Muscle of back (tissue), 11 donors: ENCODE results near the gene PHAX. TPM values are rescaled to one million over a fixed set of nuclear protein-coding genes. Genes with fewer than 3 reads are reported as not detected.
"Not testable (repeated sequence)": the region's sequence is repeated elsewhere in the genome, so short reads cannot be mapped to it uniquely, and the experiment has no call there.

Experiments
- DNase-seq, 3 donors: peaks; one replicate each; pipeline versions ENCODE4 v3.0.0 to v3.0.0-alpha.2; 2013
- polyA plus RNA-seq, 10 donors: library from polyadenylated mRNA; unstranded; fragments of 120-200 nt; gene quantifications; one replicate each; pipeline ENCODE4 v1.2.1, GENCODE V29; 2013; ENCODE audit not compliant: insufficient read length in 10 of 10

Gene PHAX
- polyA plus RNA-seq, 10 donors, result 39.7 to 59.9 (median 45.7) TPM

GRCh38 chr5:126651013-126651577 lies 50.3 kb downstream of the PHAX start:
- no peak for DNase-seq

DNA sequence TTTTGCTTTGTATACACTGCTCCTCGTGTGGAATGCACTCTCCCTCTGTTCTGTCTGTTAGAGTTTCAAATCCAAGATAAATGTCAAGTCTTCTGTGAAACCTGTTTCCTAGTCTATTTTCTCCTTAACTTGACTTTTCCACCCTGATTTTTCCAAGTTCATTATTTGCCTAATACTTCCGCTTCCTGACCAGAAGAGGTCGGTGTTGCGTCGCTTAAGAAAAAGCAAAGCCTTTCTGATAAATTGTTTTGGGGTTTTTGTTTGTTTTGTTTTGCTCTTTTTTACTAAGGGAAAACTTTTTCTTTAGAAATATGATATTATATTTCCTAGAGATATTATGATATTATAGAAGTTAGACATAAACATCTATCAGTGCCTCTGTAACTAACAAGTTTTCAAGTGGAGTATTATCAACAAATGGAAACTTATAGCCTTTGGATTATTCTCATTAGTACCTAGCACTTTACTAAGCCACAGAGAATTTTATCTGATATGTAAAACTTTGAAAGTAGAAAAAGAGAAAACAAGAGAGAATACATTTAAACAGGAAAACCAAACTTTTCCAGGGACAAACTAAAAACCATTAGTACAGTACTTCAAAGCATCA lies 55.8 kb downstream of the PHAX start:
- DNase-seq, result peak; percentile 31 to 61 (median 53)

DNA sequence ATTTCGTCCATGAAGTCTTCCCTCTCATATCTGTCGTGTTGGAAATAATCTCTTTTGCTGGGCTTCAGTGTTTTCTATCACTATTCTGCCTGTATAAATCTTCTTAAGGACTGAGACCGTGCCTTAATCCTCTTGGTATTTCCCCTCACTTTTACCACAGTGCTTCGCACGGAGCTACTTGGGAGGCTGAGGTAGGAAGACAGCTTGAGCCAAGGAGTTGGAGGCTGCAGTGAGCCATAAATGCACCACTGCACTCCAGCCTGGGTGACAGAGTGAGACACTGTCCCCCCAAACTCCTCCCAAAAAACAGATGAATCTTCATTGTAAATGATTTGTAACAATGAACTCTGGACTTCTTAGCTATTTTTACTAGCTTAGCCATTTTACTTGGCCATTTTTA lies 57.8 kb downstream of the PHAX start:
- no peak for DNase-seq

DNA sequence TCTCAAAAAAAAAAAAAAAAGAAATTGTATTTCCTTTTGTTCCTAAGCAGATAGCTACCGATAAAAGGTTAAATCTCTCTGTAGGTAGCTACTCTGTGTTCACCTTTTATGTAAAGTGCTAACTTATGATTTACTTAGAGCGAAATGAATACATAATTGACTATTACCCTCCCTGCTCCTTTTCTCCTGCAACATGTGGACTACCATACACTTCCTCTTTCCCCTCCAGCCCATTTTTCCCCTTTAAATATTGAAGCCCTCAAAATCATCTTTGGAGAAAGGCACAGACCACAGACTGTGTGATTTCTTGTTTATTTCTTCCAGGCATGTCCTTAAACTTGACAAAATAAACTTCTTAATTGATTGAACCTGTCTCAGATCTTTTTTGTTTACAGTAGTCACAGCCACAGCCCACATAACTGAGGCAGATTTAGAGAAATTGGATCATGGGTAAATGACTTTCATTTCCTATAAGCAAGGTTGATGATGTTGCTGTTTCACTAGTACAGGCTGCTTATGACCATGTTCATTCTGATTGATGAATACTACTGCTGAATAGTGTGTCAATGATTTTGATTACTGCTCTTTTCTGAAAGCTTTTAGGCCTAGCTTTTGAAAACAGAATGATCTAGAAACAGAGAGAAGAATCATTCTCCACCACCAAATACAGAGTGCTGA lies 59.2 kb downstream of the PHAX start:
- DNase-seq, result no peak

DNA sequence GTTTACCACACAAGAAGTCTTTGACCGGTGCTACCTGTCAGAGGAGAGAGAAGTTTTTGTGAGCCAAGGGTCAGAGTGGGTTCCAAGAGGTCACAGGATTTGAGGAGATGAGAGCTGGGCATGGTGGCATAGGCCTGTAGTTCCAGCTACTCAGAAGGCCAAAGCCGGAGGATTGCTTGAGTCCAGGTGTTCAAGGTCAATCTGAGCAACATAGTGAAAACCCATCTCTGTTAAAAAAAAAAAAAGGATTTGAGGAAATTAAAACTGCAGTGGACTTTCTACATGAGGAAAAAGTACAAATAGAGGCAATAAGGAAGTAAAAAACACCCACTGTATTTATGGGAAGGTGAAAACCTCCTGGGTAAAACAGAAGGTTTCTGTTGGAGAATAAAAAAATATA lies 63.8 kb downstream of the PHAX start:
- no peak for DNase-seq

- DNase-seq, result not testable (repeated sequence)
Observed at GRCh38 chr5:126670109-126670508, 69.4 kb downstream of the PHAX start.

GRCh38 chr5:126671681-126672080 lies 70.9 kb downstream of the PHAX start:
- not testable (repeated sequence) for DNase-seq

DNA sequence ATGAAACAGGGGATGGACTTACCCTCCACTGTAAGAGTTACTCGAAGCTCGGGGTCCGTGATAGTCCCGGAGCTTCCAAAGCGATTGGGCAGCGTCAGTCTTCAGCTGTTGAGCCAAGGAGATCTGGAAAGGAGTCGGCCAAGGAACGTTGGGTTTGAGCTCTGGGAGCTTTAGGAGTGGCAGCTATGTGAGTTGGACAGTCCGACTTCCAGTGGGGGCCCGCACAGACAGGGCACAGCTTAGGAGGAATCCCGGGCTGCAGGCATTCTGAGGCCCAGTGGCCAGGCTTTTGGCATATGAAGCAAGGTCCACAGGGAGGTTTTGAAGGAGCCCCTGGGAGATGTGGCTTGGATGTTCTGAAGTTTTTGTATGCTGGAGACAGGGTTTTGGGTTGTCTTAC lies 72.7 kb downstream of the PHAX start:
- no peak for DNase-seq

GRCh38 chr5:126674145-126674544 lies 73.4 kb downstream of the PHAX start:
- no peak for DNase-seq

GRCh38 chr5:126675338-126675737 lies 74.6 kb downstream of the PHAX start:
- no peak for DNase-seq

DNA sequence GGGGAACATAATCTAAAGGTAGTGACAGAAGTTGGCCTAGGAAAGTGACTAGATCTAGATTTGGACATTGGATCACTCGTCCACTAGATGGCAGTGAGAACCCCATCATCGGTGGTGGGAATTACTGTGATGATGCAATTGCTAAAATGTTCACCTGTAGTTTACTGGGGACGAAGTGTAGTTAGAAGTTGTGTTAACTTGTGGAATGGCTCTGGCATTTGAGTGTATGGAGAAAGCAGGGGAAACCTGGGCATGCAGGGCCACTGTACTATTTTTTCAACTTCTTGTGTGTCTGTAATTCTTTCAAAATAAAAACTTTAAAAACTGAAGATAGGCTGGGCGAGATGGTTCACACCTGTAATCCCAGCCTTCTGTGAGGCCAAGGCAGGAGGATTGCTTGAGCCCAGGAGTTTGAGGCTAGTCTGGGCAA lies 75.5 kb downstream of the PHAX start:
- peak; percentile 51 to 72 (median 71) for DNase-seq

Other genes with a start within 250 kb of the PHAX start
- 10 to 100 TPM; 11.7 to 18.1 (median 13.2) TPM for gene GRAMD2B, start 177.5 kb upstream of the PHAX start, polyA plus RNA-seq
- 10 to 100 TPM; 46.9 to 74.4 (median 61.1) TPM for gene ALDH7A1, start 5.7 kb upstream of the PHAX start, polyA plus RNA-seq
- 10 to 100 TPM; 37.8 to 77.0 (median 51.3) TPM for gene LMNB1, start 176.2 kb downstream of the PHAX start, polyA plus RNA-seq